ENCODE data around the gene IFI44. TPM values are rescaled to one million over a fixed set of nuclear protein-coding genes. Genes with fewer than 3 reads are reported as not detected.

The IFI44 gene
- total and polyA plus RNA-seq, 2 of the 13 experiments (the other 11 are each of a cell fraction or from before 2014, with no cell fraction given) = not detected

DNA sequence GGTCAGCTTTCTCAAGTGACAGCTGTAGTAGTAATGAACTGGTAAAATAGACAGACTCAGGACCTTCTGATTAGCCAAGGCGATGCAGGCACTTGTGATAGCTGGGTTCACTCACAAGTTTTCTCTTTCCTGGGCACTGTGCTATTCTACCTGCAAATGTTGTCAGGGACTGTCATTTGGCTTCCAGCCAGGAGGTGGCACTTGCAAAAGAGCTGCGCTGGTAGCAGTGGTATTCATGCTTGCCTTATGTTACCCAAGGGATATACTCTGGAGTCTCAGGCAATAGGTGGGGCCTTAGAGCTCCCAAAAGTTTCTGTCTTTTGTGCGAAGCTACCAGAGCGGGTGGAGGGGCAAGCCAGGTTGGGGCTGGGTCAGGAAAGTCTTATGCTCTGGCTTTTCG lies 23.5 kb downstream of the IFI44 start:
- CTCF ChIA-PET (ENCODE audit: low intra/inter-chr PET ratio, low total read pairs) = no interaction called here
- intact Hi-C loops (cut with micrococcal nuclease; ENCODE audit: unreplicated experiment) = no loop called here
- no peak overlapping the region for H2AFZ ChIP-seq (ENCODE audit: low read length)
- peak; percentile 88 for ATAC-seq
- no peak for FAIRE-seq
- no peaks in the 10 kb centered on the region for H3K79me2 ChIP-seq (ENCODE audit: insufficient read depth, low read length)
- no TSS peak for BruUV-seq (replicated peaks)
- no peaks in the 10 kb centered on the region for H4K20me1 ChIP-seq (ENCODE audit: insufficient read depth, low read length)
- WGBS (ENCODE audit: low lambda C conversion rate) = 34% methylated on average over 3 of the region's 5 CpGs
- H3K27me3 ChIP-seq (ENCODE audit: control insufficient read depth in 1 of 2, insufficient read depth in 2 of 2, low read length in 2 of 2) = no peaks in the 10 kb centered on the region
- no peak overlapping the region for H3K27ac ChIP-seq (ENCODE audit: extremely low read length, insufficient read depth, low read length)
- H3K4me1 ChIP-seq (ENCODE audit: insufficient read depth, low read length) = no peaks in the 10 kb centered on the region
- TF ChIP-seq MLLT10 (CRISPR knock-in tag; IDR thresholded peaks at IDR 0.05) (no peak), REXO4 (CRISPR knock-in tag; IDR thresholded peaks at IDR 0.05; ENCODE audit: borderline replicate concordance) (no peak), AGO2 (optimal IDR thresholded peaks at IDR 0.05; ENCODE audit: low read depth, low read length) (no peak), DMAP1 (CRISPR knock-in tag; IDR thresholded peaks at IDR 0.05) (no peak)
- TF ChIP-seq, protein P1, sequence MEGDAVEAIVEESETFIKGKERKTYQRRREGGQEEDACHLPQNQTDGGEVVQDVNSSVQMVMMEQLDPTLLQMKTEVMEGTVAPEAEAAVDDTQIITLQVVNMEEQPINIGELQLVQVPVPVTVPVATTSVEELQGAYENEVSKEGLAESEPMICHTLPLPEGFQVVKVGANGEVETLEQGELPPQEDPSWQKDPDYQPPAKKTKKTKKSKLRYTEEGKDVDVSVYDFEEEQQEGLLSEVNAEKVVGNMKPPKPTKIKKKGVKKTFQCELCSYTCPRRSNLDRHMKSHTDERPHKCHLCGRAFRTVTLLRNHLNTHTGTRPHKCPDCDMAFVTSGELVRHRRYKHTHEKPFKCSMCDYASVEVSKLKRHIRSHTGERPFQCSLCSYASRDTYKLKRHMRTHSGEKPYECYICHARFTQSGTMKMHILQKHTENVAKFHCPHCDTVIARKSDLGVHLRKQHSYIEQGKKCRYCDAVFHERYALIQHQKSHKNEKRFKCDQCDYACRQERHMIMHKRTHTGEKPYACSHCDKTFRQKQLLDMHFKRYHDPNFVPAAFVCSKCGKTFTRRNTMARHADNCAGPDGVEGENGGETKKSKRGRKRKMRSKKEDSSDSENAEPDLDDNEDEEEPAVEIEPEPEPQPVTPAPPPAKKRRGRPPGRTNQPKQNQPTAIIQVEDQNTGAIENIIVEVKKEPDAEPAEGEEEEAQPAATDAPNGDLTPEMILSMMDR (CRISPR knock-in tag; IDR thresholded peaks at IDR 0.05) = 0 out of 2 replicates have a peak, but pooled peaks have one; percentile 9
- no peak overlapping the region for H3K4me3 ChIP-seq (replicated peaks in 1 of 3; ENCODE audit: insufficient read depth in 1 of 3, low read depth in 2 of 3, low read length in 3 of 3)
- POLR2A ChIA-PET = no interaction called here
- no peak overlapping the region for H3K4me2 ChIP-seq (ENCODE audit: low read depth, low read length)
- no peaks in the 10 kb centered on the region for H3K36me3 ChIP-seq (replicated peaks in 1 of 2; ENCODE audit: control insufficient read depth in 1 of 2, insufficient read depth in 2 of 2, low read length in 2 of 2)
- in situ Hi-C loops (cut with HindIII; ENCODE audit: extremely low pct_ligation_motif_present, low pct_unique_long_range_greater_than_20kb) = loop anchor here (10.0 kb wide), 1 partner anchor 538 kb away; no protein-coding TSS in a partner anchor
- H3K9me3 ChIP-seq (ENCODE audit: low read length) = no peaks in the 10 kb centered on the region
- DNase-seq (ENCODE audit: low spot score) = peak; percentile 11
- H3K9ac ChIP-seq (ENCODE audit: insufficient read depth, low read depth, low read length) = no peak overlapping the region

DNA sequence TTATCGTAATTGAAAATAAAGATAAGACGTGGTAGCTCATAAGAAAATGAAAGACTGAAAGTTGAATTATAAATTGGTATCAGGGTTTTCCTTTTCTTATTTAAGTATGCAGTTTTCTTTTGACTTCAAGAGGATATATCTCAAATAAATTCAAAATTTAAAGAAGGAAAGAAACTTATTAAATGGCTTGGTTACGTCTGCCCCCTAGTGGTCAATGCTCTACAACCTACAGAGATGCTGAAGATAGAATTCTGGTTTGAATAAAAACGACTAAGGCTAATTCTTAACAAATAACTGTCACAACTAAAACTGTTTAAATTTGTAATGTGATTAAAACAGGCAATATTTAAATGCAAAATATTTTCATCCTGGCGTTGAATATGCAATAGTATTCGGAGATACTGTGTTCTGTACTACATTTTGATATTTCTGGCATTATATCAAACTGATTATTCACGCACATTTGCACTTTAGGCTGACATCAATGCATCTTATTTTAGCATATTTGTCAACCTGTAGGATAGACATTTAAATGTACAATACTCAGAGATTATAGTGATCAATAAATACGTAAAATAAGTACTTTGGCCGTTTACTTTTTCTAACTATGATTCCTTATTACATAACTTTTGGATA lies 26.8 kb downstream of the IFI44 start:
- Histone ChIP-seq H3K27ac (ENCODE audit: extremely low read length, insufficient read depth, low read length) (no peak overlapping the region), H3K36me3 (replicated peaks in 1 of 2; ENCODE audit: control insufficient read depth in 1 of 2, insufficient read depth in 2 of 2, low read length in 2 of 2) (no peaks in the 10 kb centered on the region), H2AFZ (ENCODE audit: low read length) (no peak overlapping the region), H3K4me3 (replicated peaks in 1 of 3; ENCODE audit: insufficient read depth in 1 of 3, low read depth in 2 of 3, low read length in 3 of 3) (no peak overlapping the region), H3K79me2 (ENCODE audit: insufficient read depth, low read length) (no peaks in the 10 kb centered on the region), H3K9ac (ENCODE audit: insufficient read depth, low read depth, low read length) (no peak overlapping the region), H3K27me3 (ENCODE audit: control insufficient read depth in 1 of 2, insufficient read depth in 2 of 2, low read length in 2 of 2) (no peaks in the 10 kb centered on the region), H3K4me1 (ENCODE audit: insufficient read depth, low read length) (no peaks in the 10 kb centered on the region), H3K4me2 (ENCODE audit: low read depth, low read length) (no peak overlapping the region), H3K9me3 (ENCODE audit: low read length) (no peaks in the 10 kb centered on the region), H4K20me1 (ENCODE audit: insufficient read depth, low read length) (no peaks in the 10 kb centered on the region)
- CTCF ChIA-PET (ENCODE audit: low intra/inter-chr PET ratio, low total read pairs) = interaction anchor here (1.3 to 1.7 kb wide), 3 partner anchors 59 to 546 kb away, joined by 6 to 17 read pairs (median 7); no protein-coding TSS in a partner anchor
- FAIRE-seq = no peak
- DNase-seq (ENCODE audit: low spot score) = peak; percentile 39
- in situ Hi-C loops (cut with HindIII; ENCODE audit: extremely low pct_ligation_motif_present, low pct_unique_long_range_greater_than_20kb) = loop anchor here (10.0 kb wide), 1 partner anchor 542 kb away; no protein-coding TSS in a partner anchor
- peak; percentile 46; the same call in 2 of the 3 replicates for ATAC-seq
- no TSS peak for BruUV-seq (replicated peaks)
- 26% methylated on average over 9 of the region's 9 CpGs for WGBS (ENCODE audit: low lambda C conversion rate)
- intact Hi-C loops (cut with micrococcal nuclease; ENCODE audit: unreplicated experiment) = loop anchor here (1.0 kb wide), 3 partner anchors 59 to 546 kb away; no protein-coding TSS in a partner anchor
- POLR2A ChIA-PET = no interaction called here
- TF ChIP-seq ZNF615 (CRISPR knock-in tag; IDR thresholded peaks at IDR 0.05; ENCODE audit: borderline replicate concordance) (no peak), STAG1 (CRISPR knock-in tag; IDR thresholded peaks at IDR 0.05) (peak; percentile 55), ZFP62 (CRISPR knock-in tag; IDR thresholded peaks at IDR 0.05) (no peak), ZNF619 (CRISPR knock-in tag; IDR thresholded peaks at IDR 0.05) (no peak), SMC3 (IDR thresholded peaks at IDR 0.05; ENCODE audit: low read length) (peak; percentile 34; the same call in 1 of the 2 replicates), ZNF670 (CRISPR knock-in tag; IDR thresholded peaks at IDR 0.05; ENCODE audit: borderline replicate concordance) (no peak), MLLT10 (CRISPR knock-in tag; IDR thresholded peaks at IDR 0.05) (no peak), HDAC6 (IDR thresholded peaks at IDR 0.05; ENCODE audit: low read depth, low read length) (no peak)
- TF ChIP-seq, protein P2, sequence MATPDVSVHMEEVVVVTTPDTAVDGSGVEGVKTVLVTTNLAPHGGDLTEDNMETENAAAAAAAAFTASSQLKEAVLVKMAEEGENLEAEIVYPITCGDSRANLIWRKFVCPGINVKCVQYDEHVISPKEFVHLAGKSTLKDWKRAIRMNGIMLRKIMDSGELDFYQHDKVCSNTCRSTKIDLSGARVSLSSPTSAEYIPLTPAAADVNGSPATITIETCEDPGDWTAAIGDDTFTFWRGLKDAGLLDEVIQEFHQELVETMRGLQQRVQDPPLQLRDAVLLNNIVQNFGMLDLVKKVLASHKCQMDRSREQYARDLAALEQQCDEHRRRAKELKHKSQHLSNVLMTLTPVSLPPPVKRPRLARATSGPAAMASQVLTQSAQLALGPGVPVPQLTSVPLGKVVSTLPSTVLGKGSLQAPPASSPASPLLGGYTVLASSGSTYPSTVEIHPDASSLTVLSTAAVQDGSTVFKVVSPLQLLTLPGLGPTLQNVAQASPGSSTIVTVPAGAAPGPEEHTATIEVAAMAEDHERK (CRISPR knock-in tag; IDR thresholded peaks at IDR 0.05; ENCODE audit: low read depth) = no peak

All from HepG2 (cell line).